H1 (cell line): ENCODE results near the gene CGB5. TPM values are rescaled to one million over a fixed set of nuclear protein-coding genes. Genes with fewer than 3 reads are reported as not detected.

Experiments
- CTCF ChIA-PET: fragments of 300-600 bp; sonication (Branson Sonifier 250); formaldehyde crosslinking; loops from one replicate; lab custom pipeline; 2021; ENCODE audit not compliant: partially characterized antibody; lab: Charles Lee
- POLR2A ChIA-PET: fragments of 300-600 bp; sonication (Branson Sonifier 250); formaldehyde crosslinking; loops from one replicate; lab custom pipeline; 2021; ENCODE audit warnings: inconsistent platforms; ENCODE audit not compliant: partially characterized antibody; lab: Charles Lee
- DNase-seq, 2 experiments: peaks; one replicate each; pipeline versions ENCODE4 v3.0.0 to v3.0.0-alpha.2; 2010 to 2022; ENCODE audit warnings: low spot score in 2 of 2, low read depth in 1 of 2, mixed read lengths in 1 of 2
- FAIRE-seq: peaks from 2 replicates; lab custom pipeline; 2011; peaks lifted over from hg19 to GRCh38; lab: Jason Lieb, UNC
- H2AFZ ChIP-seq: 2 replicates; pipeline ENCODE4 v1.8.1; 2012; ENCODE audit warnings: low read length, inconsistent platforms
- H2AK5ac ChIP-seq: 2 replicates; pipeline ENCODE4 v1.6.1; 2013; ENCODE audit warnings: low read depth, low read length
- H2BK120ac ChIP-seq: replicated peaks from 2 replicates; pipeline ENCODE3; 2013; ENCODE audit warnings: low read depth, low read length, inconsistent platforms
- H2BK12ac ChIP-seq: 2 replicates; pipeline ENCODE4 v1.6.1; 2013; ENCODE audit warnings: low read depth, low read length
- H2BK15ac ChIP-seq: 2 replicates; pipeline ENCODE4 v1.6.1; 2013; ENCODE audit warnings: low read length
- H2BK20ac ChIP-seq: 2 replicates; pipeline ENCODE4 v1.6.1; 2013; ENCODE audit warnings: low read length
- H2BK5ac ChIP-seq: 2 replicates; pipeline ENCODE4 v1.6.1; 2013; ENCODE audit warnings: low read depth, low read length
- H3K14ac ChIP-seq: 2 replicates; pipeline ENCODE4 v1.6.1; 2013; ENCODE audit warnings: inconsistent platforms; ENCODE audit not compliant: insufficient read length
- H3K18ac ChIP-seq: 2 replicates; pipeline ENCODE4 v1.6.1; 2013; ENCODE audit warnings: low read length; ENCODE audit errors: extremely low read depth
- H3K23ac ChIP-seq: 2 replicates; pipeline ENCODE4 v1.6.1; 2013; ENCODE audit warnings: inconsistent platforms; ENCODE audit not compliant: insufficient read length
- H3K23me2 ChIP-seq: 2 replicates; pipeline ENCODE4 v1.6.1; 2013; ENCODE audit warnings: low read depth, low read length
- H3K27ac ChIP-seq: 2 replicates; pipeline ENCODE4 v1.6.1; 2011; ENCODE audit warnings: low read depth, low read length, inconsistent platforms
- H3K27me3 ChIP-seq, 4 experiments: replicated peaks in 1 of 4; 1 replicate in 1 of 4; 2 replicates in 3 of 4; pipeline versions ENCODE4 v1.6.1 to v1.8.1; 2011 to 2013; ENCODE audit warnings: low read length in 3 of 4, mild to moderate bottlenecking in 3 of 4, inconsistent platforms in 2 of 4, mixed read lengths in 2 of 4, moderate library complexity in 1 of 4; ENCODE audit not compliant: control insufficient read depth in 3 of 4, insufficient read depth in 3 of 4; ENCODE audit errors: extremely low read depth in 1 of 4
- H3K36me3 ChIP-seq, 4 experiments: 2 replicates each; pipeline versions ENCODE4 v1.6.1 to v1.8.1; 2011 to 2013; ENCODE audit warnings: mild to moderate bottlenecking in 4 of 4, low read length in 3 of 4, moderate library complexity in 2 of 4, control low read depth in 1 of 4, inconsistent platforms in 1 of 4; ENCODE audit not compliant: insufficient read depth in 4 of 4, control insufficient read depth in 2 of 4
- H3K4ac ChIP-seq: replicated peaks from 2 replicates; pipeline ENCODE3; 2013; ENCODE audit warnings: low read length, low read depth, mixed read lengths, inconsistent platforms; ENCODE audit not compliant: insufficient read length
- H3K4me1 ChIP-seq, 4 experiments: replicated peaks in 1 of 4; 1 replicate in 1 of 4; 2 replicates in 3 of 4; pipeline versions ENCODE4 v1.6.1 to v1.8.1; 2011 to 2013; ENCODE audit warnings: low read length in 3 of 4, inconsistent platforms in 2 of 4, mixed read lengths in 1 of 4; ENCODE audit not compliant: insufficient read depth in 4 of 4, control insufficient read depth in 3 of 4
- H3K4me2 ChIP-seq, 2 experiments: 2 replicates each; pipeline versions ENCODE4 v1.6.1 to v1.8.1; 2011 to 2013; ENCODE audit warnings: low read depth in 2 of 2, low read length in 2 of 2, control low read depth in 1 of 2, inconsistent platforms in 1 of 2, mild to moderate bottlenecking in 1 of 2; ENCODE audit not compliant: insufficient read depth in 1 of 2
- H3K4me3 ChIP-seq, 4 experiments: fragments of 200-600, 300-600 bp in 1 of 4; sonication (generic), shearing (Covaris generic), sonication (Bioruptor Twin) in 1 of 4; 2 replicates each; pipeline versions ENCODE4 v1.5.1 to v1.8.1; 2011 to 2016; ENCODE audit warnings: low read length in 4 of 4, low read depth in 3 of 4, control low read depth in 2 of 4, inconsistent platforms in 2 of 4, mild to moderate bottlenecking in 2 of 4, mixed read lengths in 1 of 4, moderate library complexity in 1 of 4; ENCODE audit not compliant: insufficient read depth in 2 of 4; ENCODE audit errors: extremely low read depth in 1 of 4
- H3K56ac ChIP-seq: replicated peaks from 2 replicates; pipeline ENCODE3; 2013; ENCODE audit warnings: low read depth, mild to moderate bottlenecking, mixed read lengths, low read length, inconsistent platforms; ENCODE audit not compliant: insufficient read length
- H3K79me1 ChIP-seq: 2 replicates; pipeline ENCODE4 v1.6.1; 2013; ENCODE audit warnings: low read depth, low read length, control low read depth
- H3K79me2 ChIP-seq, 2 experiments: 2 replicates each; pipeline versions ENCODE4 v1.6.1 to v1.8.1; 2012 to 2013; ENCODE audit warnings: low read length in 2 of 2, mild to moderate bottlenecking in 2 of 2, inconsistent platforms in 1 of 2; ENCODE audit not compliant: insufficient read depth in 2 of 2, control insufficient read depth in 1 of 2
- H3K9ac ChIP-seq, 4 experiments: replicated peaks in 1 of 4; 1 replicate in 1 of 4; 2 replicates in 3 of 4; pipeline versions ENCODE4 v1.6.1 to v1.8.1; 2011 to 2013; ENCODE audit warnings: low read depth in 3 of 4, low read length in 3 of 4, control low read depth in 2 of 4, mild to moderate bottlenecking in 2 of 4, moderate library complexity in 2 of 4, inconsistent platforms in 1 of 4; ENCODE audit errors: extremely low read depth in 1 of 4
- H3K9me3 ChIP-seq, 2 experiments: 2 replicates each; pipeline versions ENCODE4 v1.6.1 to v1.8.1; 2012 to 2013; ENCODE audit warnings: mild to moderate bottlenecking in 2 of 2, moderate library complexity in 2 of 2, control low read depth in 1 of 2, inconsistent platforms in 1 of 2, low read depth in 1 of 2, low read length in 1 of 2, mixed read lengths in 1 of 2; ENCODE audit not compliant: insufficient read depth in 2 of 2
- H4K20me1 ChIP-seq, 2 experiments: replicated peaks in 1 of 2; 2 replicates each; pipeline versions ENCODE3 to v1.8.1; 2011 to 2013; ENCODE audit warnings: inconsistent platforms in 2 of 2, low read length in 2 of 2, mild to moderate bottlenecking in 1 of 2; ENCODE audit not compliant: insufficient read depth in 2 of 2, control insufficient read depth in 1 of 2
- H4K5ac ChIP-seq: 2 replicates; pipeline ENCODE4 v1.6.1; 2013; ENCODE audit warnings: low read length, low read depth, mixed read lengths, inconsistent platforms; ENCODE audit not compliant: insufficient read length
- H4K8ac ChIP-seq: 2 replicates; pipeline ENCODE4 v1.8.0; 2013; ENCODE audit warnings: mild to moderate bottlenecking, moderate library complexity, low read length, inconsistent platforms; ENCODE audit not compliant: insufficient read depth; ENCODE audit errors: extremely low read depth
- H4K91ac ChIP-seq: replicated peaks from 2 replicates; pipeline ENCODE3; 2013; ENCODE audit warnings: low read length, mixed read lengths, inconsistent platforms; ENCODE audit not compliant: insufficient read length
- CBX5 ChIP-seq: fragments of 300-800, 300-1000 bp; sonication (generic); IDR thresholded peaks from 2 replicates; pipeline ENCODE4 v1.7.1; 2016; ENCODE audit warnings: antibody characterized with exemption, low read length, low read depth
- KDM5A ChIP-seq: fragments of 200-600 bp; IDR thresholded peaks from 2 replicates; pipeline ENCODE4 v1.7.1; 2012; ENCODE audit warnings: mild to moderate bottlenecking, low read length, inconsistent platforms, mixed read lengths
- SP1 ChIP-seq: IDR thresholded peaks from 2 replicates; pipeline ENCODE4 v1.6.1; 2011; ENCODE audit warnings: low read depth, low read length
- SP2 ChIP-seq: IDR thresholded peaks from 2 replicates; pipeline ENCODE4 v1.6.1; 2012; ENCODE audit warnings: mild to moderate bottlenecking, low read length, inconsistent platforms
- TAF1 ChIP-seq: IDR thresholded peaks from 2 replicates; pipeline ENCODE4 v1.6.1; 2011; ENCODE audit warnings: mild to moderate bottlenecking, low read depth, low read length
- WGBS, 2 experiments: shearing (Covaris generic) in 1 of 2; methylation state at CpG; one replicate each; pipeline versions ENCODE4 v1.1.6 to v1.1.7; 2013 to 2015; ENCODE audit warnings: low lambda C conversion rate in 2 of 2, mixed read lengths in 2 of 2, inconsistent platforms in 1 of 2, low coverage in 1 of 2, missing lambda C conversion rate in 1 of 2; ENCODE audit not compliant: insufficient replicate concordance in 2 of 2, insufficient coverage in 1 of 2, insufficient read length in 1 of 2; ENCODE audit errors: extremely low coverage in 1 of 2, missing lambda C conversion rate in 1 of 2; 5-methylcytosine and 5-hydroxymethylcytosine counted together
- polyA plus RNA-seq, 7 experiments: library from polyadenylated mRNA; depleted of rRNA in 3 of 7; stranded (reverse) in 5 of 7; unstranded in 2 of 7; fragments of >200 nt in 5 of 7; fragments of 200-250 nt in 2 of 7; gene quantifications; 1 replicate in 5 of 7; 2 replicates in 1 of 7; 4 replicates in 1 of 7; pipeline versions ENCODE4 v1.2.1 to v1.2.3, GENCODE V29; 2011 to 2013; ENCODE audit warnings: missing spikeins in 2 of 7, mixed read lengths in 2 of 7
- total RNA-seq: library from RNA; stranded (reverse); fragmentation: NEBNext Ultra II Directional; extraction: Animal tissue kit (Norgen Biotek cat#: 25700); gene quantifications from 2 replicates; pipeline ENCODE4 v1.2.1, GENCODE V29; 2021

CGB5 gene
- total and polyA plus RNA-seq, 2 of the 8 experiments (the other 6 are each of a cell fraction or from before 2014, with no cell fraction given) = 0.63 to 0.68 TPM

DNA sequence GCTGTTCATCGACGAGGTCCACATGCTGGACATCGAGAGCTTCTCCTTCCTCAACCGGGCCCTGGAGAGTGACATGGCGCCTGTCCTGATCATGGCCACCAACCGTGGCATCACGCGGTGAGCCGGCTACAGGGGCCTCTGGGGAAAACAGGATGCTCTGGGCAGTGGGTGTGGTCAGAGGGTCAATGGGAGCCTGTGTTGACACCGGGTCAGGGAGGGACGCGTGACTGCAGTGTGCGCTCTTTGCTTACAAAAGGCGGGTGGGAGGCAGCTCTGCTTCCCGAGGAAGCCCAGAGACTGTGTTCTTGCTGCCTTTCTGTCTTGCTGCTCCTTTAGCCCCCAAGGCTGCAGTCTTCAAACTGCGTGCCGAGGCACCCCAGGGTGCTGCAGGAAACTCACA is 32.5 kb upstream of the CGB5 start:
- no peak for FAIRE-seq

More for the DNA sequence above, 32.5 kb upstream of the CGB5 start:
- H3K23me2 ChIP-seq = no peaks in the 10 kb centered on the region
- H3K79me2 ChIP-seq = no peaks in the 10 kb centered on the region
- H3K9me3 ChIP-seq = no peaks in the 10 kb centered on the region
- H3K56ac ChIP-seq = no peak overlapping the region
- DNase-seq = no peak
- no peak overlapping the region for H2BK120ac ChIP-seq
- no peak overlapping the region for H2BK20ac ChIP-seq
- H2BK12ac ChIP-seq = no peak overlapping the region
- H2AFZ ChIP-seq = no peak overlapping the region
- H4K8ac ChIP-seq = no peak overlapping the region
- CTCF ChIA-PET = interaction anchor here (1.1 to 6.2 kb wide), 2 partner anchors 13 to 48 kb away, joined by 3 to 66 read pairs; no protein-coding TSS in a partner anchor
- no peak overlapping the region for H3K4ac ChIP-seq
- H2BK5ac ChIP-seq = no peak overlapping the region
- H3K9ac ChIP-seq = no peak overlapping the region
- H2BK15ac ChIP-seq = no peak overlapping the region
- peaks cover 3 to 9% of the 10 kb centered on the region in 2 experiments for H4K20me1 ChIP-seq
- no peaks in the 10 kb centered on the region for H3K4me1 ChIP-seq
- H3K14ac ChIP-seq = no peak overlapping the region
- no peak overlapping the region for H2AK5ac ChIP-seq
- no peak overlapping the region for H4K5ac ChIP-seq
- peaks cover 15 to 42% (median 31%) of the 10 kb centered on the region in 4 experiments; a peak in 7 of 8 replicates for H3K36me3 ChIP-seq
- H3K18ac ChIP-seq = no peak overlapping the region
- H3K27me3 ChIP-seq = no peaks in the 10 kb centered on the region
- TF ChIP-seq CBX5 = no peak
- no peak for TF ChIP-seq KDM5A
- TF ChIP-seq SP2 = no peak
- TF ChIP-seq TAF1 = no peak
- TF ChIP-seq SP1 = no peak
- H3K27ac ChIP-seq = no peak overlapping the region
- no peak overlapping the region for H3K23ac ChIP-seq
- peaks cover 1% of the 10 kb centered on the region; the same call in 1 of the 2 replicates for H3K79me1 ChIP-seq
- H4K91ac ChIP-seq = no peak overlapping the region
- 89% methylated on average over 17 of the region's 17 CpGs; no CpG with 5 or more reads in 1 of the 2 experiments for WGBS, 2 experiments
- POLR2A ChIA-PET = interaction anchor here (2.9 kb wide), 1 partner anchor 11 kb away, joined by 11 read pairs; no protein-coding TSS in a partner anchor
- H3K4me2 ChIP-seq = no peak overlapping the region
- no peak overlapping the region for H3K4me3 ChIP-seq
